Stimulated activated CD4-positive, alpha-beta T cell treated with anti-CD3 and anti-CD28 coated beads, Interleukin-4, amount 100 ng/mL, for 4 hours (primary cell): Measurements from ENCODE around the gene SNX32.

ENCODE experiments used
- DNase-seq, 2 experiments: peaks; one replicate each; pipeline ENCODE4 v3.0.0-alpha.2; 2020

SNX32 gene

DNA sequence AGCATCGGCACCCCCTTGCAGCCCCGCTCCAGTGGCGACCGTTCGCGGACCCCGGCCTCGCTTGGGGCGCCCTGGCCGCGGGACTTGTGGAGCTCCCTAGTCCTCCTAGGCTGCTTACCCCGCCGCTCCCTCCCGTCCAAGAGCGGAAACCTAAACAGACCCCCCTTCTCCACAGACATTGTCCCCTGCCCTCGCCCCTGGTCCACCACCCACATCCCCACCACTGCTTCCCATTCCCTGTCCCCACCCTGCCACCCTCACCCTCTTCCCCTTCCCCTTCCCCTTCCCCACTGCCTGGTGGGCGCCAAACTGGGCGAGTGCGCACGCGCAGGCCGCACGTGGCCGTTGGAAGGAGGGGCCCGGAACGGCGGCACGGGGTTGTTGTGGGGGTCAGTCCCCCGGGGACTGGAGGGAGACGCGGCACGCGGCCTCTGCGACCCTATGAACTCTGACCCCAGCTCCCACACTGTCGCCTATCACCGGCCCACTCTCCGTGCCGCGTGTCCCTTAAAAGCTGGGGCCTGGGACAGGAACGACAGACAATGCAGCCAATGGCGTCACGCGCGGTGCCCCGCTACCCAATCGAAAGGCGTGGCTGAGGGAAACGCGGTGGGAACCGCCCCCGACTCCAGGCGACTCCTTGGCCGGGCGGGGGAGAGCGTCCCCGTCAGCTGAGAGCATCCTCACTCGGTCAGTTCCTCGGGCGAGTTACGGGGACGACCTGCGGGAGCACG lies at the start of gene SNX32:
SNX32 (plus strand) TSS at position 667 of the 734 bp plus-strand sequence. CDS start 103 bp downstream, outside the sequence.
- DNase-seq: peak; percentile 93 to 94

DNA sequence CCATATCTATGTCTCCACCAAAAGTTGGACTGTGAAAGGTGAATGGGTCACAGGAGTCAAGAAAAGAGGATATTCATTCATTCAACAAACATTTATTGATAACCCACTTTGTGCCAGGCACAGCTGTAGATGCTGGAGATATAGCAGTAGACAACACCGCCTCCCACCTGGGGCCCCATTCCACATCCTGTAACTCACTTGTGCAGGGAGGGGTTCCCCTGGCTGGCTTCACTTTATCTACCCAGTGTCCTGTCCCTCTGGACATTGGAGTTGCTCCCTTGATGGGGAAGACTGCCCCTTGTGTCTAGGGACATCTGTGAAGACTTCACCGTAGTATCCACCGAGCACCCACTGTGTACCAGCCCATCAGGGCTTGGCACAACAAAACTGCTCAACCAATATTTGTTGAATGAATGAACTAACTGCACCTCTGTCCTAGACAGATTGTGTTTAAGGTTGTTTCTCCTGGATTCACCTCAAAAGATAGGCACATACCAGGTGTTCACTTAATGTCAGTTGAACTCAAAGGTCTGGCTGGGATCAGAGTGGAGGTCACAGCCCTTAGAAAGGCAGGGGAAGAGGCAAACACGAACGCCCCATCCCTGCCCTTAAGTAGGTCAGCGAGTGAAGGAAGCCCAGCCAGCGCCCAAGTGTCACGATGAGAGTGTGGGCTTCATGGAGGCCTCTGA lies 48.3 kb upstream of the SNX32 start:
- DNase-seq: no peak

DNA sequence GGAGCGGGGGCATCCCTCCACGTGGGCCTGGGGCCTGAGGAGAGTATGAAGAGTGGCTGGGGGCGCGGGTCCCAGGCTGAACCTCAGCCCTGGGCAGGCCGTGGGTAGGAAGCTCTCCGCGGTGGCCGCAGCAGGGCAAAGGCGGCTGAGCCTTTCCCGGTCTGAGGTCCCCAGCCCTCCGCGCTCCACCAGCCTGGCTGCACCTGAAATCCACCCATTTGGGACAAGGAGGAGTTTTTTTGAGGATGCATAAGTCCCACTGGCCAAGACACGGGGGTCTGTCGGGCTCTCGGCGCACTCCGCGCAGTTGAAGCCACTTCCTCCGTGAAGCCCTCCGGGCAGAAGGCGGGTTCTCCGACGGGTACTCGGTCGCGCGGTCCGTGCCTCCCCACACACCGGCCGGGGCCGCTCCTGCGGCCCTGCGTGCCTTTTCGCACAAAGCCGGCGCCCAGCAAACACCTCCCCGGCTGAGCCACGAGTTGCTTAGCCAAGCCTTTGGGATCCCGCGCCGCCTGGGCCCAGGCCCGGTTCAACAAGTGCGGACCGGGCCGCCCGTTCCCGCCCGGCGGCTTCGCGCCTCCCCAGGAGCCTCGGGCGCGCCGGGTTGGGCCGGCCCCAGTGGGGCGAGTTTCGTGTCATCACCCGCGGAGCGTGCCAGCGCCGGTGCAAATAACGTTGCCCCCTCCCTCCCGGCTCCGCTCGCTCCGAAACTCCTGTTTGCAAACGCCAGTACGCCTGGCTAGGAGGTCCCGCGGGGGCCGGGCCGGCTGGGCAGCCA lies 47.6 kb upstream of the SNX32 start:
- peak in 1 of 2 experiments; percentile 15 for DNase-seq

DNA sequence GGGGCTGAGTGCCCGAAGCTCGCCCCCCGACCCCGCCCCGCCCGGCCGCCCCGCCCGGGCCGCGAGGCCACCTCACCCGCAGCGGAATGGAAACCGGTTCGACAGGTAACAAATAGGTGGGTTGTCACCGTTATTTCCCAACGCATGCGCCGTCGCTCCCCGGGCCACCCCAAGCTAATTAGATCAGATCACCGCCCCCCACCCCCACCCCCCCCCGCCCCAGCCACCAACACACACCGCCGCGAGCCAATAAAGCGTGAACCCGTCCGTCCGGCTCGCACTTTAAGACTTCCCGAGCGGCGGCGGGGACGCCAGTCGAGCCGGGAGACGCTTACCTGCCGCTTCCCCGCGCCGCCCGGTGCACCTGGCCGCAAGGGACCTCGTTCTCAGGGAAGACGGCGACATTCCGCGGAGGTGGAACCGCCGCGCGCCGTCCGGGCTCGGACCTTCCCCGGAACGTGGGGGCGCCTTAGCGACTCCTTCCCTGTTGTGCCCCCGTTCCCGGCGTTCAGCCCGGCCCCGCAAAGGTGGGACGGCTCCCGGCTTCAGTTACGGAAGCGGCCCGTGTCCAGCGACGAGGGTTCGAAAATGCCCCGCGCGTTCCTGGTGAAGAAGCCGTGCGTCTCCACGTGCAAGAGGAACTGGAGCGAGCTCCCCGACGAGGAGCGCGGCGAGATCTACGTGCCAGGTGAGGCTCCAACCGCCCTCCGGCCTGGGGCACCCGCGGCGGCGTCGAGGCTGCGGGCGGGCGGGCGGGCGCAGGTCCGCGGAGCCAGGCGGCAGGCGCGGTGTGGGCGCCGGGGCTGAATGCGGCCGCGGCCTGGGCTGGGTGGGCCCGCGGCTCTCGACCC lies 46.8 kb upstream of the SNX32 start, which contains the start of gene OVOL1:
OVOL1 (plus strand) TSS at position 278 of the 851 bp plus-strand sequence; CDS start at position 589, 311 bp downstream.
- peak; percentile 25 to 51 for DNase-seq

DNA sequence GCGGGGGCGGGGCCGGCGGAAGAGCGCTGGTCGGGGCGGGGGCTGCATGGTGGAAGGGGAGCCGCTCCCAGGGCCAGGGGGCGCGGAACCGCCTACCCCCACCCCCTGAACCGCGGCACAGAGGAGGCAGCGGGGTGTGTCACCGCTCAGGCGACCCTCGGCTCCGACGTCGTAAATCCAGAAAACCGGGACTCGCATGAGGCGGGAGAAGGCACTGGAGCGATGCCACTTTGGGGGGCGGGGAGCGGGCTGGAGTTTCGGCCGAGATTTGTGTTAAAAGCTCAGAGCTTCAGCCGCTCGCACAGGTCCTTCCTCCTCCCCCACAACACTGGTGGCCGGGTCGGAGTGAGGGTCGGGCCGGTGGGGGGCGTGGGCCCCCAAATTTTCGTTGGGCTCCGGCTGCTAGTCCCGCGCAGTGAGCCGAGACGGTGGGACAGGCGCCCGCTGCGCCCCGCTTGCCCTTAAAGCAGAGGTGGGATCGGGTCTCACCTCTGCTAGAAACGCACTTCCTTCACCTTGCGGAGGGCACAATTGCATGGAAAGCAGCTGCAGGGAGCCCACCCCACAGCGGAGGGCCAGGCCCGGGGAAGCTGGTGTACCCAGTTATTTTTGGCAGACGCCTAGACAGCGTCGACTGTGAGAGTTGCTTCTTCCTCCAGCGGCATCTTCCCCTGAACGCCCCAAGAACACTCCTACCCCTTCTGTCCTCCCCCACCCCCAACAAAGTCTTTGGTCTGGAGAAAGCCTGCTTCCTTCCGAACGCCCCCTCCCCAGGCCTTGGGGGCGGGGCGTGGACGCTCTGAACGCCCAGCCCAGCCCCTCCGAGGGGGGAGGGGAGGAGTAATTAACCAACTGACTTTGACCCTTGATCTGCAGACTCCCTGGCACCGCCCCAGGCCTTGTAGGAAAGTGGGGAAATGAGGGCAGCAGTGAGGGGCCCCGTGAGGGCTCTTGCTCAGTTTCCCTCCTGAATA lies 45.8 kb upstream of the SNX32 start:
- DNase-seq: no peak

DNA sequence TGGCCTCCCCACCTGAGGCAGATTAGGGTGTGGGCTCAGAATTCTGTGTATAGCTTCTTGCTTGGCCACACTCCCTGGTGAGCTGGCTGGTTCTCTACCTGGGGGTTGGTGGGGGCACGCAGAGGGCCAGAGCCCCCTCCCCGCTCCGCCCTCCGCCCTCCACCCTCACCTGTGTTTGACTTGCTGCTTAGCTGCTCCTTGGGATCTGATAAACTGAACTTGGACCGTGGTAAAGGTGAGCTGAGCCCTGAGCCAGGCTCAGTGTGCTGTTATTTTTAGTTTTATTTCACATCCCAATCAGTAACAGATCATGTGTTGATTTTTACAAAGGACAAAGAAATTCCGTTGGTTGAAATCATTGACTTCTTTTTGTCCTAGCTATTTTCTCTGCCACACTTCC lies 44.9 kb upstream of the SNX32 start:
- DNase-seq: no peak

DNA sequence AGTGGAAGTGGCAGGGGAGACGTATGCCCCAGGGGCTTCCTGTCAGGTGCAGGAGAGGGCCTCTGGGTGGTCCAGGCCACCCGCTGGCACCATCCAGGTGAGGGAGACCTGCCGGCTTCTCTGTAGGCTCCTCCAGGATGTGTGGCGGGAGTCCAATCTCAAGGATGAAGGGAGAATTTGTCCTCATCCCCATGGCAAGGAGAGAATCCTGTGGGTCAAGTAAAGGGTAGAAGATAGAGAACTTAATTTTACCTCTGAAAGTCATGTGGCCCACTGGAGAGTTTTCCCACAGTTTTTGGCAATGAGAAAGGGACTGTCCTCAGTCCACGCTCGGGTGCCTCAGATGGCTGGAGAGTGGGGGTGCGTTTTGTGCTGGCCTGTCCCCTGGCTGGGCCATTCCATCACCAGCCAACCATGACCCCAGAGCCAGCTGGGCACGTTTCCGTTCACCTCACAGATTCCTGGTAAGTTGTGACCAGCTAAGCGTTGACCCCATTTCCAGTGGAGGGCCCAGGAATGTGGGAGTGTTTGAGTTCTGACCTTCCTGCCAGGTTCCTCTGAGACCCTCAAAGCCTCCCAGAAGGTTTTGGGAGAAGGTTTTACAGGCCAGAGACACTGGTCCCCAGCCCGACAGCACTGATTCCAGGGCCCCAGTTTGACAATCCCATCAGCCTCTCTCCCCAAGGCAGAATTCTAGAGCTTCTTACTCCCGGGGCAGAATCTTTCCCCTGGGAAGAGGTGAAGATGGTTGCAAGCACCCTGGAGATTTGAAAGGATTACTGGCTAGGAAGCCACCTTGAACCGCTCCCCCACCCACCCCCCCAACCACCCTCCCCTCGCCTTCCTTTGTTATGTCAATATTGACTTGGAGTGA lies 44.3 kb upstream of the SNX32 start:
- DNase-seq: no peak

DNA sequence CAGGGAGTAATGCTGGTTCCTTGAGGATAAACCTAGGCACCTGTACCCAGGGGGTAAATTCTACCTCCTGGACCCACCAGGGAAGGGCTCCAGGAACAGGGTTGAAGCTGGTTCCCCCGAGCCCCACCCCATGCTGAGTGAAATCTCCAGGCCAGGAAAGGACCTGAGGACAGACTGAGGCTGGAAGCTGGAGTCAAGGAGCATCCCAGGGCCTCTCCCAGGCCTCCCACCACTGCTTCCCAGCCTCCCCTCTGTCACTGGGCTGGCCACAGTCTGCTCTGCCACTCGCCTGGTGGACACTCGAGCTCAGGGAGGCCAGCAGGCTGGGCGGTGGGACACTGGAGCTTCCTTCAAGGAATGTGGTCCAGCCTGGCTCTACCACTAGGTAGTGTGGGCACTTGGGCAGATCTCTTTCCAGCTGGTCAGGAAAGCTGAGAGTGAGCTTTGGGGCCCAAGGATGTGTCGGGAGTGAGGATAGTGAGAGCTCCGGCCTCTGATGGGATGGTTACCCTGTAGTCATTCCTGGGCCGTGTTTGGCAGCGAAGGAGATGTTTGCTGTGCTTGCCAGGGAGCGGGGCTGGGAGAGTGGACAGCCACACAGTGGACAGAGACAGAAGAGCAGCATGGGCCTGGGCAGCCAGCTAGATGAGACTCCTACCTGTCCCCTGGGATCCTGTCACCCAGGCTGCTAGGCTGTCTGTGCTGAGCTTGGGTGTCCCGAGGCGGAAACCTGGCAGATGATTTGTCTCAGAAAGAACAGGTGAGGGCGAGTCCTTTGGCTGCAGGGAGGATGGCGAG lies 43.5 kb upstream of the SNX32 start:
- no peak for DNase-seq

DNA sequence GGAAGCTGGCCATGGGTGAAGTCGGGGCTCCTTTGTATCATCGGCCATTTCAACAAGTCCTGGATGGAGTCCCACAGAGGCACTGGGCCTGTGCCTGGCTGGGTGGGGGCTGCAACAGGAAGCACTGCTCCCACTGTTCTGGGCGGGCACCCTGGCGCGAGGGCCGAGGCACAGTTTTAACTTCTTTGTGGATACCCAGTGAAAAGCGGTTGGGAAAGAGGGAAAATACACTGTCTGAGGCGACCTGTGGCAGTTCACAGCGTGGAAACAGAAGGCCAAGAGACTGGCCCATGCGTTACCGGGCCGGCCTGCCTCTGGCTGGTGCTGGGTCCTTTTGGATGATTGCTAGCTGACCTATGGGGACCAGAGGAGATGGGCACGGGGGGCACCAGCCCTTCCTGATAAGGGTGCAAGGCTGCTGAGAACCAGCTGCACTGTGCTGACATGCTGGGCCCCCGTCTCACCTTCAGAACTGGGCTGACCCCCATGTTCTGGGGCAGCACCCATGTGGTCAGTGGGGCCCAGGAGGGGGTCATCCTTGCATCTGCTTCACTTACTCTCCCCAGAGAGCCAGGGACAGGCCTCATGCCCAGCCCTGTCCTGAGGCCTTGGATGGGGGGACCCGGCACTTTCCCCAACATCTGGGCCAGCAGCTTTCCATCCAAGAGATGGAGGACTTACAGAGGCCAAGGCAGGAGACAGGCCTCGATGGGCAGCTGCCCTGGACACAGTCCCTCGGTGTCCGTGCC lies 42.7 kb upstream of the SNX32 start:
- DNase-seq: no peak

DNA sequence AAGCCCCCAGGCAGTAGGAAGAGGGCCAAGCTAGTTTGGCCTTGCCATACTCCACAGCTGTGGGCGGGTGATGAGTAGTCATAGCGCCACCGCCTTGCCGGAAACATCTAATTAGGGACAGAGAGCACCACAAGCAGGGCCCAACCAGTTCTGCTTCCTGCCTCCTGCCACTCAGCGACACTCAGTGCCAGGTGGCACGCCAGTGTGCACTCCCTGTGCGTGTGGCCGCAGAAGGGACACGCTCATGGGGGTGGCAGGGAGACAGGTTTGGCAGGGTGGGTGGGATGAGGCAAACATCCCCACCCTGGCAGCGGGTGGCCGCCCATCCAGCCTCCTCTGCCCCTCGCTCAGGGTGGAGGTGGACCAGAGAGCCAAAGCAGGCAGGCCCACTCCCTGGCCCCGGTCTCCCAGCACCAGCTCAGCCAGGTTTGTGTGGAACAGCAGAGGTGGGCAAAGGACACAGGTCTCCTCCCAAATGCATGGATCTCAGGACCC lies 42.0 kb upstream of the SNX32 start:
- peak; percentile 25 to 31 for DNase-seq

DNA sequence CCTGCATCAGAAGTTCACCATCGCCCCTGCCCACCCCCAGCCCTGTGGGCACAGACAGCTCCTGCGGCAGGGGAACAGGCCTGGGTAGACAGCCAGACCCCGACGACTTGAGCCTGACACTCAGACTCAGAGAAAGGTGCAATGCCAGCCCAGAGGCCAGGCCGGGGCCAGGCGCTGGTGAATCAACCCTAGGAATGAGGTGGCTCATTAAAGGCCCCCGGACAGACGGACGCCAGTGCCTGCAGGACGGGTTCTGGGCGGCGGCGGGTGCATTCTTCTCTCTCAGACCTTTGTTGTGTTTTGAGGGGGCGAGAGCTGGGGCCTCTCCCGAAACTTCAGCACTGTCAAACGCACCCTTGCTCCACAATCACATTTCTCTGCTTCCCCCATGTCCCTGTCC lies 41.3 kb upstream of the SNX32 start:
- no peak for DNase-seq

DNA sequence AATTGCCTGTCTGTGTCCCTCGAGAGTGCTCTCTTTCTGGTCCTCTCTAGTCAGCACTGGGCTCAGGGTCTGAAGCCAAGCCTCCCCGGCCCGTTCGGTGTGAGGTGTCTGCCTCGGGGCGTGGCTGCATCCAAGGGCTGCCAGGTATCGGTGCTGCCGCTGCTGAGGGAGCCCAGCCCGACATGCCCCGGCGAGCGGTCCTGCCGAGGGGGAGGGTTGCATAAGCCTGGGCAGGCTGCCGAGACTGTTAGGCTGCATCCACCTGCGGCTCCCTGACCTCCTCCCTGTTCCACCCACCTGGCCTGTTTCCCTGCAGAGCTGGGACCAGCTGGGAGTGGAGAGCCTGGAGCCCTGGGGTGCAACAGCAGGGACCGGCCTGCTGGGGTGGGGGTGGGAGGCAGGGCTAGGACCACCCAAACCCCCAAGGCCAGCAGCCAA lies 40.6 kb upstream of the SNX32 start:
- no peak for DNase-seq

DNA sequence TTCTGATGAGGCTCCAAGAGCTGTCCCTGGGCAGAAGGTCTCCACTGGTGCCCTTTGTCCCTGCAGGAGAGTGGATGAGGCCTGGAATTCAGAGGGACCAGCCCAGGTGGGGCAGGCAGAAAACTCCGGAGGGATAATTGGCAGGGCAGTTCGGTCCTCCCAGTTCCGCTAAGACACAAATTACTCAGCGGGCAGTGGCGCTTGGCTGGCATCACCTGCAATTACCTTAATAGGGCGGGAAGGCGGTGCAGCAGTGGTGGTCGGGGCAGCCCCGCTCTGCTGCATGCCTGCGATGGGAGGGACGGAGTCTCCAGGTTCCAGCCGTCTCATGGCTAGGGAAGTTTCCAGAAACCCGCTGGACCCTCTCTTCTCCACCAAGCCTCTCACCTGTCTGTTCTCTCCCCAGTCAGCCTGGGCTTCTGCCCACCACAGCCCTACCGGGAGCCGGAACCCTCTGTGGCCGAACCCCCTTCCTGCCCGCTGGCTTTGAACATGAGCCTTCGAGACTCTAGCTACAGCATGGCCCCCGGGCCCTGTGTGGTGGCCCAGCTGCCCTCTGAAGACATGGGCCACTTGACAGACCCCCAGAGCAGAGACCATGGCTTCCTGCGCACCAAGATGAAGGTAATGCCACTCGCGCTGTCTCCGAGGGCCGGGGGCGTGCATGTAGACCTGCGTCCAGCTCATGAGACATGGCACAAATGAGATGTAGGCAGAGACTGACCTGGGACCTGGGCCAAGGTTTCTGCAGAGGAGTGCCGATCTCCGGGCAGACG lies 40.0 kb upstream of the SNX32 start:
- DNase-seq: no peak

DNA sequence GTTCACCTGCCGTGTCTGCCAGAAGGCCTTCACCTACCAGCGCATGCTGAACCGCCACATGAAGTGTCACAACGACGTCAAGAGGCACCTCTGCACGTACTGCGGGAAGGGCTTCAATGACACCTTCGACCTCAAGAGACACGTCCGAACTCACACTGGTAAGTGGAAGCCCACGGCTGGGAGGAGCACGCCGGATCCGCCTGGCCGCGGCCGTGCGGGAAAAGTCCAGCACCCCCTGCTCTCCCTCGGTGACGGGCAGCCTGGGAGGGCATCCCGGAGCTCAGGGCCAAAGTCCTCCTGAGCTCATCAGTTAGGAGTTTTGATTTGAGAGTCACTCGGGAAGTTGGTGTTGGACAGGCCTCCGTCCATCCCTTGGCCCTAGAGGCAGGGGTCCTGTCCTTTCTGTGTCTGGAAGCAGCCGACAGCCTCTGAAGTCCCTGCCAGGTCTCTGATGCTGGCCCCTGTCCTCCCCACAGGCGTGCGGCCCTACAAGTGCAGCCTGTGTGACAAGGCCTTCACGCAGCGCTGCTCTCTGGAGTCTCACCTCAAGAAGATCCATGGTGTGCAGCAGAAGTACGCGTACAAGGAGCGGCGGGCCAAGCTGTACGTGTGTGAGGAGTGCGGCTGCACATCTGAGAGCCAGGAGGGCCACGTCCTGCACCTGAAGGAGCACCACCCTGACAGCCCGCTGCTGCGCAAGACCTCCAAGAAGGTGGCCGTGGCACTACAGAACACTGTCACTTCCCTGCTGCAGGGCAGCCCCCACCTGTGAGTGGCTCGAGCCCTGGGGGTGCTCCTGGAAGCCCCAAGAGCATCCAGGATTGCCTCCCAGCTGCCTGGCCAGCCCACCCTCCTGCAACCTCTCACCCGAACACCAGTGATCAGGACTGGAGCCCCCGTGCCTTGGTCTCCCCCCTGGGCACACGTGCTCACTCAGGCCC lies 38.9 kb upstream of the SNX32 start:
- DNase-seq: no peak

DNA sequence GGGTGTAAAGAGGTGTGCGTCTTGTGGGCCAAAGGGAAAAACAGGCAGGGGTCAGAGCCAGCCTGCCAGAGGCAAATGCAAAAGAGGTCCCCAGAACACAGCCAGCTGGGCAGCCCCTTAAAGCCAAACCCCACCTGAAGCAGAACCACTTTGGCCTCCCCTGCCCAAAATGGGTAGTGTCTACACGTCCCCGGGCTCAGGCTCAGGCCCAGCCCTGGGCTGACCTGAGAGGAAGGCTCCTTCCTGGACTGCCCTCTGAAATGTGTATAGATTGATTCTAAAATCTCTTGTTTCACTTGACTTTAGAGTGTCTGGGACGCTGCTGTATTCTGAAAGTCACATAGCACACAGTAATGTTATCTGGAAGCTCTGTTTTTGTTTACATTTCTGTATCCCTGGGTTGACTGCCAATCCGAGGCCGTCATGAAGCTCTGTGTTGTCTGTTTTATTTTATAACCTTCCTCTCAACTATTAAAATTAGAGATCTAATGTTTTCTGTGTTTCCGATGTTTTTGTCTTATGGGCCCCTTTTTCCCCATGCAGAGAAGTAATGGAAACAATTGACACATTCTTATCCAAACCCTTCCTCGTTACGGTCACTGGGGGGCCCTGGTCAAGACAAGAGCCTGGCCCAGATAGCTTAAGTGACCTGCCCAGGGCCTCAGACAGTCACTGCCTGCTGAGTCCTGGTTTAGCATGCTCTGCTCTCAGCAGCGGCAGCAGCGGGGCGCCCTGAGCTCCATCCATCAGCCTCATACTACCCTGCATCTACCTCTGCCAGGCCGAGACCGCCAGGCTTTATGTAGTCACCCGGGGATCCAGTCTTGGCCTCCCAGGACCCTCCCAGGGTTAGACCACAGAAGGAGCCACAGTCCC lies 36.8 kb upstream of the SNX32 start:
- no peak for DNase-seq
